OCI-LY1 (cell line): ENCODE measurements around the gene OR4C5.
"Not testable (repeated sequence)": the region's sequence is repeated elsewhere in the genome, so short reads cannot be mapped to it uniquely, and the experiment has no call there.

Source experiments
- H2AFZ ChIP-seq: fragments of 200-600 bp; sonication (generic), shearing (Covaris generic); 2 replicates; pipeline ENCODE4 v1.6.0; 2014; ENCODE audit warnings: antibody characterized with exemption, mild to moderate bottlenecking, low read length
- H3F3A ChIP-seq: fragments of 200-600 bp; sonication (generic), shearing (Covaris generic); 2 replicates; pipeline ENCODE4 v1.6.0; 2014; ENCODE audit warnings: mild to moderate bottlenecking, antibody characterized with exemption, low read length, moderate library complexity; ENCODE audit not compliant: insufficient read depth
- H3K27ac ChIP-seq: fragments of 200-600 bp; sonication (generic); 2 replicates; pipeline ENCODE4 v1.5.1; 2014; ENCODE audit warnings: low read length, mixed run types, mild to moderate bottlenecking, low read depth; ENCODE audit not compliant: poor library complexity, severe bottlenecking
- H3K27me3 ChIP-seq: fragments of 200-600 bp; sonication (generic); 2 replicates; pipeline ENCODE4 v1.6.0; 2014; ENCODE audit warnings: antibody characterized with exemption, mild to moderate bottlenecking, low read length, moderate library complexity; ENCODE audit not compliant: insufficient read depth
- H3K36me3 ChIP-seq: fragments of 200-600 bp; sonication (generic); 2 replicates; pipeline ENCODE4 v1.6.1; 2014; ENCODE audit warnings: mild to moderate bottlenecking, antibody characterized with exemption, low read length, moderate library complexity, mixed read lengths; ENCODE audit not compliant: insufficient read depth
- H3K4me1 ChIP-seq: fragments of 200-600 bp; sonication (generic); 2 replicates; pipeline ENCODE4 v1.5.1; 2014; ENCODE audit warnings: mild to moderate bottlenecking, low read length, moderate library complexity; ENCODE audit not compliant: insufficient read depth, severe bottlenecking
- H3K4me2 ChIP-seq: fragments of 200-600 bp; sonication (generic), shearing (Covaris generic); 2 replicates; pipeline ENCODE4 v1.6.1; 2014; ENCODE audit warnings: low read length
- H3K4me3 ChIP-seq: fragments of 200-600 bp; sonication (generic); 2 replicates; pipeline ENCODE4 v1.5.1; 2014; ENCODE audit warnings: low read length, low read depth, mild to moderate bottlenecking, mixed read lengths; ENCODE audit not compliant: poor library complexity, severe bottlenecking
- H3K79me2 ChIP-seq: fragments of 200-600 bp; shearing (Covaris generic); 2 replicates; pipeline ENCODE4 v1.6.1; 2016; ENCODE audit warnings: mixed run types, low read length, mixed read lengths; ENCODE audit not compliant: insufficient read depth
- H3K9ac ChIP-seq: fragments of 200-600 bp; sonication (generic), shearing (Covaris generic); 2 replicates; pipeline ENCODE4 v1.6.1; 2014; ENCODE audit warnings: mild to moderate bottlenecking, low read length, mixed read lengths
- H3K9me2 ChIP-seq: fragments of 200-600 bp; sonication (generic), shearing (Covaris generic); 2 replicates; pipeline ENCODE4 v1.6.1; 2014; ENCODE audit warnings: low read depth, mild to moderate bottlenecking, low read length, mixed read lengths
- H3K9me3 ChIP-seq: fragments of 200-600 bp; shearing (Covaris generic); 2 replicates; pipeline ENCODE4 v1.6.1; 2014; ENCODE audit warnings: low read length, mixed read lengths
- H4K20me1 ChIP-seq: fragments of 200-600 bp; sonication (generic), shearing (Covaris generic); 2 replicates; pipeline ENCODE4 v1.6.0; 2016; ENCODE audit warnings: mild to moderate bottlenecking, low read length; ENCODE audit not compliant: insufficient read depth
- EZH2 ChIP-seq: fragments of 200-600 bp; sonication (generic), shearing (Covaris generic); IDR thresholded peaks from 2 replicates; pipeline ENCODE4 v1.8.0; 2017; ENCODE audit warnings: borderline replicate concordance, mixed run types, mild to moderate bottlenecking, antibody characterized with exemption, low read length, moderate library complexity, mixed read lengths
- TF ChIP-seq, protein P1 (sequence below): fragments of 200-600 bp; sonication (generic), shearing (Covaris generic); IDR thresholded peaks from 2 replicates; pipeline ENCODE4 v1.5.1; 2017; ENCODE audit warnings: mild to moderate bottlenecking, antibody characterized with exemption, low read length, moderate library complexity, mixed read lengths

OR4C5 gene

DNA sequence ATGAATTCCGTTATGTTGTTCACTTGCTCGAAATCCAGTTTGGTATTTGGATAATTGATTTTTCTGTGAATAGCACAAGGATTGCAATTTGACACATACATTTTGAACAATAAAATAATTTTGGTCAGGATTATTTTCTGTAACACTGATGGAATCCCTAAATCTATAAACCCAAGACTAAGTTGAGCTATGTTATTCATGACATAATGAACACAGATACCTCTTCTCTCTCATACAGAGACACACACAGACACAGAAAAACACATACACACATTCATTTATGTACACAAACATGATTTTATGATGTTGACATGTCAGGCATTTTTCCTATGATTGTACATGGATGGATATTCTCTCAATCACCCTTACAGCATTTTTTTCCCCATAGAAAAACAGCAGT lies at the start of gene OR4C5:
OR4C5 (minus strand) TSS at position 101 of the 400 bp plus-strand sequence; CDS start at position 101, 0 bp downstream.
- Histone ChIP-seq H3K36me3 (no peaks in the 10 kb centered on the region), H3K79me2 (no peaks in the 10 kb centered on the region), H3K4me1 (no peaks in the 10 kb centered on the region), H3F3A (no peaks in the 10 kb centered on the region), H4K20me1 (no peaks in the 10 kb centered on the region), H3K9me3 (no peaks in the 10 kb centered on the region), H2AFZ (no peak within 1 kb of the TSS), H3K27ac (no peak within 1 kb of the TSS), H3K4me2 (no peak within 1 kb of the TSS), H3K4me3 (no peak within 1 kb of the TSS), H3K27me3 (no peaks in the 10 kb centered on the region), H3K9me2 (no peaks in the 10 kb centered on the region), H3K9ac (no peak within 1 kb of the TSS)
- TF ChIP-seq EZH2, result no peak
- TF ChIP-seq, protein P1, sequence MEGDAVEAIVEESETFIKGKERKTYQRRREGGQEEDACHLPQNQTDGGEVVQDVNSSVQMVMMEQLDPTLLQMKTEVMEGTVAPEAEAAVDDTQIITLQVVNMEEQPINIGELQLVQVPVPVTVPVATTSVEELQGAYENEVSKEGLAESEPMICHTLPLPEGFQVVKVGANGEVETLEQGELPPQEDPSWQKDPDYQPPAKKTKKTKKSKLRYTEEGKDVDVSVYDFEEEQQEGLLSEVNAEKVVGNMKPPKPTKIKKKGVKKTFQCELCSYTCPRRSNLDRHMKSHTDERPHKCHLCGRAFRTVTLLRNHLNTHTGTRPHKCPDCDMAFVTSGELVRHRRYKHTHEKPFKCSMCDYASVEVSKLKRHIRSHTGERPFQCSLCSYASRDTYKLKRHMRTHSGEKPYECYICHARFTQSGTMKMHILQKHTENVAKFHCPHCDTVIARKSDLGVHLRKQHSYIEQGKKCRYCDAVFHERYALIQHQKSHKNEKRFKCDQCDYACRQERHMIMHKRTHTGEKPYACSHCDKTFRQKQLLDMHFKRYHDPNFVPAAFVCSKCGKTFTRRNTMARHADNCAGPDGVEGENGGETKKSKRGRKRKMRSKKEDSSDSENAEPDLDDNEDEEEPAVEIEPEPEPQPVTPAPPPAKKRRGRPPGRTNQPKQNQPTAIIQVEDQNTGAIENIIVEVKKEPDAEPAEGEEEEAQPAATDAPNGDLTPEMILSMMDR, result no peak

DNA sequence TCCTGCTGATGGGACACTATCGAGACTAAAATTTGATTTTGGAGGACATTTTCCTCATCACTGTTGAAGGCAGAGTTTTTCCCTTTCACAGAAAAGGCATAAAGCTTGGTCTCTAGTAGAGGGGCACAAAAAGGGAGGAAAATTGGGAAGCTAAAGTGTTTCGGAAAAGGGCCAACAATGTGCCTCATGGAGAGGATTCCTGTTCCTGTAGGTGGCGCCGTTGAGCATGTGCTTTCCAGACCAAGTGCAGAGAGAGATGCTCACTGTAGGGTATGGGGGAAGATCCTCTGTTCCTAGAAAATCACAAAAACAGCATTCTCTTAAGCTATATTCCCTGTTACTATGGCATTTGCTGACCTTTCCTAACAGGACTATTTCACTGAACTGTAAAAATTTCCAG lies 18.4 kb upstream of the OR4C5 start:
- no peak overlapping the region for H3K4me3 ChIP-seq
- TF ChIP-seq, protein P1, result peak; percentile 51; the same call in 1 of the 2 replicates
- no peak for TF ChIP-seq EZH2
- no peak overlapping the region for H2AFZ ChIP-seq
- H3K4me1 ChIP-seq, result no peaks in the 10 kb centered on the region
- no peaks in the 10 kb centered on the region for H3K27me3 ChIP-seq
- H3F3A ChIP-seq, result no peaks in the 10 kb centered on the region
- no peak overlapping the region for H3K4me2 ChIP-seq
- no peak overlapping the region for H3K9ac ChIP-seq
- H3K9me2 ChIP-seq, result no peaks in the 10 kb centered on the region
- no peaks in the 10 kb centered on the region for H3K9me3 ChIP-seq
- no peaks in the 10 kb centered on the region for H3K79me2 ChIP-seq
- H3K36me3 ChIP-seq, result no peaks in the 10 kb centered on the region
- no peak overlapping the region for H3K27ac ChIP-seq
- no peaks in the 10 kb centered on the region for H4K20me1 ChIP-seq

DNA sequence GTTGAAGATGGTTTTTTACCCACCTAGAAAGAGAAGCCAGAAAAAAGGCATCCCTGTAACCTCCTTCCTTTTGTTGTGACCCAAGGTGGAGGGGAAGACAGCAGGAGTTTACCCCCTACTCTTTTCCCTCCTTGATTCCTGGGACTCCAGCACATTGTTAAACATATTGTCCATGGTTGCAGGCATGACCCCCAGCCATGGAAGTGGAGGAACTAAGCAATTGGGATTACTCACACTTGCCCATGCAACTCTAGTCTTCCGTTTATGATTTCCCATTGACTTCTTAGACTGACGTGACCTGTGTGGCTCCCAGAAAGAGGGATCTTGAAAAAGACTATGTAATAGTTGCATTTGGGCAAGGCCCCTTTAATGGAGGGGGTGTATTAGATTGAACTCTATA lies 17.9 kb upstream of the OR4C5 start:
- H4K20me1 ChIP-seq, H3K4me1 ChIP-seq, H3K27ac ChIP-seq, H3K4me3 ChIP-seq, H3K9ac ChIP-seq, H3K9me2 ChIP-seq, H3K9me3 ChIP-seq, H2AFZ ChIP-seq, H3K36me3 ChIP-seq, H3K4me2 ChIP-seq, H3K79me2 ChIP-seq, H3F3A ChIP-seq, H3K27me3 ChIP-seq: not testable (repeated sequence)

DNA sequence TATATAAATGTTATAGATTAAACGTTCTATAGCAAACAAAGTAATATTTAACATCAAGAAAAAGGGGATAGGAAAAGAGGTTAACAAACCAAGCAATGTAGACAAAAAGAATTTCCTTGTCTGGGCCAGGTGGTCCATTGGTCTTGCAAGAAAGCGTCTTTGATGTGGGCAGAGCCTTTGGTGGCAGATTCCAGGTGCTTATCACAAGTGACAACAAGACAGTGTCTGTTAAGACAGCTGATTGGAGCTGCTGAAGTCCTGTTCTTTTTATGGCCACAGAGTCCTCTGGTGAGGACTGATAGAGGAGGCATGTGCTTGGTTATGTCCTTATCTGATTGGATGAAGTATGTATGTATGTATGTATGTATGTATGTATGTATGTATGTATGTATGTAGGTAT lies 5.0 kb downstream of the OR4C5 start:
- not testable (repeated sequence) for H4K20me1 ChIP-seq, H3K9me3 ChIP-seq, H3K9me2 ChIP-seq, H3K36me3 ChIP-seq, H2AFZ ChIP-seq, H3F3A ChIP-seq, H3K27ac ChIP-seq, H3K79me2 ChIP-seq, H3K9ac ChIP-seq, H3K4me2 ChIP-seq, H3K4me1 ChIP-seq, H3K4me3 ChIP-seq, H3K27me3 ChIP-seq
